Natural killer cell treated with Interleukin-12 subunit alpha and Interleukin-12 subunit beta and Interleukin-15 and Interleukin-18, amount 100 ng/mL, for 72 hours (primary cell): ENCODE data around the gene C11orf16. TPM values are rescaled to one million over a fixed set of nuclear protein-coding genes. Genes with fewer than 3 reads are reported as not detected.
"Not testable (repeated sequence)": the region's sequence is repeated elsewhere in the genome, so short reads cannot be mapped to it uniquely, and the experiment has no call there.

ENCODE experiments used
- ATAC-seq, 2 donors: fragments of 150-1000 bp; cut with Tn5 transposase in 1 of 2; sonication (Bioruptor Pico), chemical (Tn5 transposase) in 1 of 2; 2 replicates each; pipeline ENCODE4 v1.10.0; 2021
- DNase-seq: peaks from one replicate; pipeline ENCODE4 v3.0.0; 2022; ENCODE audit warnings: low spot score
- H3K27ac Mint-ChIP-seq, 2 donors: 1 replicate in 1 of 2; 2 replicates in 1 of 2; pipeline ENCODE4 v1.8.0; 2022; ENCODE audit warnings: mixed read lengths in 2 of 2, mild to moderate bottlenecking in 1 of 2, moderate library complexity in 1 of 2
- H3K27me3 Mint-ChIP-seq, 2 donors: 1 replicate in 1 of 2; 2 replicates in 1 of 2; pipeline ENCODE4 v1.8.0; 2022; ENCODE audit warnings: mixed read lengths in 2 of 2
- H3K36me3 Mint-ChIP-seq: one replicate; pipeline ENCODE4 v1.8.0; 2022; ENCODE audit warnings: mixed read lengths
- H3K4me1 Mint-ChIP-seq, 2 donors: 1 replicate in 1 of 2; 2 replicates in 1 of 2; pipeline ENCODE4 v1.8.0; 2022; ENCODE audit warnings: low read depth in 2 of 2, mixed read lengths in 2 of 2, mild to moderate bottlenecking in 1 of 2
- H3K4me3 Mint-ChIP-seq: one replicate; pipeline ENCODE4 v1.8.0; 2022; ENCODE audit warnings: mixed read lengths
- H3K9me3 Mint-ChIP-seq: 2 replicates; pipeline ENCODE4 v1.8.0; 2022; ENCODE audit warnings: mixed read lengths
- total RNA-seq, 2 donors: library from RNA; stranded (reverse); gene quantifications; one replicate each; pipeline ENCODE4 v1.2.3, GENCODE V29; 2022

C11orf16 gene
- total RNA-seq, 2 donors from 2014 or later = not detected

GRCh38 chr11:8891185-8891584, 41.6 kb downstream of the C11orf16 start:
- H3K9me3 Mint-ChIP-seq = not testable (repeated sequence)

DNA sequence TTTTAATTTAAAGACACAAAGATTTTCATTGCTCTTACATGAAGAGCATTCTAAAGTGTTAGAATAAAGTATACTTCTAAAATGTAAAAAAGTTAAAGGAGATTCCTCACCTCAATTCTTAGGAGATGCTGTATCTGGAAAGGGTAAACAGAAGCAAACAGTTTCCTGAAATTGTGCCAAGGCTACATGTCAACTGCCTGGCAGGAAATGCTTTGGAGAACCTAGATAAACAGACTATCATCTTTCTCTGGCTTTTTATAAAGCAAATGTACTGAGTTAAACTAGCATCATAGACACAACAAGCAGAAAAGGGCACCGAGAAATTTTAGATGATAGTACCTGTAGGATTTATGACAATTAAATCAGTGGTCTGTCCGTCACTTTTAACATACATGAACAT, 46.4 kb downstream of the C11orf16 start:
- ATAC-seq (no peak), DNase-seq (no peak)
- Mint-ChIP-seq H3K27me3 (peaks cover 20 to 34% of the 10 kb centered on the region in 2 donors), H3K9me3 (peaks cover 4% of the 10 kb centered on the region), H3K27ac (no peak overlapping the region), H3K4me3 (no peak overlapping the region), H3K4me1 (no peaks in the 10 kb centered on the region), H3K36me3 (no peaks in the 10 kb centered on the region)

More at GRCh38 chr11:8891185-8891584, 41.6 kb downstream of the C11orf16 start:
- H3K27me3 Mint-ChIP-seq = peaks cover 22 to 32% of the 10 kb centered on the region in 2 donors
- DNase-seq, H3K36me3 Mint-ChIP-seq, H3K27ac Mint-ChIP-seq, ATAC-seq, H3K4me1 Mint-ChIP-seq, H3K4me3 Mint-ChIP-seq: not testable (repeated sequence)

DNA sequence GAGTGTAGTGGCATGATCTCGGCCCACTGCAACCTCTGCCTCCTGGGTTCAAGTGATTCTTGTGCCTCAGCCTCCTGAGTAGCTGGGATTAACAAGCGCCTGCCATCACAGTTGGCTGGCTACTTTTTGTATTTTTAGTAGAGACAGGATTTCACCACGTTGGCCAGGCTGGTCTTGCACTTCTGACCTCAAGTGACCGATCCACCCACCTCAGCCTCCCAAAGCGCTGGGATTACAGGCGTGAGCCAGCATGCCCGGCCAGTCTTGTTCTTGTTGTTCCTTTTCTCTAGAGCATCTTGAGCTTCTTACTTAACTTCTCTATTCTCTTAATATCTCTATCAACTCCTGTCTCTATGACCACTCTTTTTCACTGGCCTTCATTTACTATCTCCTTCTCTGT, 51.2 kb downstream of the C11orf16 start:
- not testable (repeated sequence) for ATAC-seq, H3K4me3 Mint-ChIP-seq, H3K27ac Mint-ChIP-seq, H3K9me3 Mint-ChIP-seq, DNase-seq, H3K4me1 Mint-ChIP-seq, H3K36me3 Mint-ChIP-seq
- peaks cover 22 to 27% of the 10 kb centered on the region in 2 donors for H3K27me3 Mint-ChIP-seq

- Mint-ChIP-seq H3K27me3 (peaks cover 26 to 37% of the 10 kb centered on the region in 2 donors), H3K9me3 (no peaks in the 10 kb centered on the region), H3K27ac (no peak overlapping the region), H3K4me3 (no peak overlapping the region), H3K4me1 (no peaks in the 10 kb centered on the region), H3K36me3 (no peaks in the 10 kb centered on the region)
- ATAC-seq (no peak), DNase-seq (no peak)
Measured at GRCh38 chr11:8878771-8879170, 54.0 kb downstream of the C11orf16 start.

DNA sequence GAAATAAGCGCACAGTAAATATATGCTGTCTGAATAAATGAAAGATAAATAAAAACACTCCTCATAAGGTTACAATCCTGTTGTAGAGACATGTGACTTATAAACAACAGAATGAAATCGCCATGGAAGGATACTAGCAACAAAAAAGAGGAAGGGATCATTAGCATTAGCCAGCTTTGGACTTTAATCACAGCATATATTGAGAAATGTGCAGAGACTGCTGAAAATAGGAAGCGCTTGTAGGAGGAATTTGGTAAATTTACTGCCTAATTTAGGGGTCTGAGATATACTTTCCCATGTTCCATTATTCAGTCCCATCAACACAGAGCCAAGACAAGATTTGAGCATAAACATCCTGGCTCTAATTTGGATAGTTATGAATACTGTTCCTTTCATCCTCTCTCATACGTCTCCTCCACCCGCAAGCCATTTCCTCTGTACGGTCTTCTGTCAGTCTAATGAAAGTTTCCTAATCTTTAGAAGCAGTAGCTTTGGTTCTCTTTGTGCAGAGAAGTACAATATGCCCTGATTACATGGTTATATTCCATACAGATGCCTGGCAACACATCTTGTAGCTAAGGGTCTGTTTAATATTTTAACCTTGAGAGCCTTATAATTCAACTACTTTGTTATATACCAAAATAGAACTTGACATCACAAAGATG, 58.9 kb downstream of the C11orf16 start:
- H3K4me3 Mint-ChIP-seq = no peak overlapping the region
- DNase-seq = no peak
- H3K36me3 Mint-ChIP-seq = no peaks in the 10 kb centered on the region
- no peaks in the 10 kb centered on the region for H3K4me1 Mint-ChIP-seq
- H3K27me3 Mint-ChIP-seq = peaks cover 26 to 34% of the 10 kb centered on the region in 2 donors
- H3K9me3 Mint-ChIP-seq = no peaks in the 10 kb centered on the region
- ATAC-seq = peak in 1 of 2 donors; percentile 41
- no peak overlapping the region for H3K27ac Mint-ChIP-seq

DNA sequence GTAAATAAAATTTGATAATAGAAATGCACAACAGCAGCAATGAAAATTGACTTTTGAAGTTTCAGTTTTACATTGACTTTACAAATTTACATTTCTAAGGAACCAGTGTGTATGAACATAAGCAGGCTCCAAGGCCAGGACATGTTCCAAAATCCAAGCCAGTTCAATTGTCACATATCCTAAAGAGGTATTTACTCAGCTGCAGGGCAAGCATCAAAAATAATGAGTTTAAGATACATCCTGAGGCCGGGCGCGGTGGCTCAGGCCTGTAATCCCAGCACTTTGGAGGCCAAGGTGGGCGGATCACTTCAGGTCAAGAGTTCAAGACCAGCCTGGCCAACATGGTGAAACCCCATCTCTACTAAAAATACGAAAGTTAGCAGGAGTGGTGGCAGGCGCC, 60.8 kb downstream of the C11orf16 start:
- Mint-ChIP-seq H3K4me3 (no peak overlapping the region), H3K36me3 (no peaks in the 10 kb centered on the region), H3K27ac (no peak overlapping the region), H3K27me3 (peaks cover 27 to 37% of the 10 kb centered on the region in 2 donors), H3K9me3 (no peaks in the 10 kb centered on the region), H3K4me1 (no peaks in the 10 kb centered on the region)
- DNase-seq (no peak), ATAC-seq (no peak)

DNA sequence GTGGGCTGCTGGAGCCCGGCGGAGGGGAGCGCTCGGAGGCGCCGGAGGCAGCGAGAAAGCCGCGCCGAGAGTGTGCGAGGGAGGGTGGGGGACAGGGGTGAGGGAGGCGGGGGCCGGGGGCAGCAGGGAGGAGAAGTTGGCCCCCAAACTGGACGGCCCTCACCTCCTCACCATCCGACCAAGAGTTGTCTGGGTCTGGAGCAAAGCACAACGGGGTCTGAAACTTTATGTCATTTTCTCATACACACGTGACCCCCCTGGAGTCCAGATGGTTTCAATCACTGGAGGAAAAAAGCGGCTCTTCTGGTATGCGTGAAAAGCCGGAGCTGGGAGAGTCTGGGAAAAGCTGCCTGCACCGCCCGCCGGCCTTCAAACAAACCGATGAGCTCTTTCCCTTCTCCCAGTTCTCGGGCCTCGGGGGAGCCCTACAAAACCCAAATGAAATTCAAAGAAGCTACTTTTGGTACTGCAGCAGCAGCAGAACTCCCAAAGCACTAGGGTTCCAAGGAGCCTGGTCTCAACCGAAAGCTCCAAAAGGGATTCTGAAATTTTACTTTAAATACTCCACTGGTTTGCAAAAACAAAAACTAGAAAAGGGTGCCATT, 61.5 kb downstream of the C11orf16 start:
- peak in 1 of 2 donors; percentile 24 for ATAC-seq
- no peaks in the 10 kb centered on the region for H3K4me1 Mint-ChIP-seq
- H3K27ac Mint-ChIP-seq = no peak overlapping the region
- no peaks in the 10 kb centered on the region for H3K9me3 Mint-ChIP-seq
- no peaks in the 10 kb centered on the region for H3K36me3 Mint-ChIP-seq
- no peak overlapping the region for H3K4me3 Mint-ChIP-seq
- DNase-seq = no peak
- peaks cover 31 to 37% of the 10 kb centered on the region in 2 donors for H3K27me3 Mint-ChIP-seq

DNA sequence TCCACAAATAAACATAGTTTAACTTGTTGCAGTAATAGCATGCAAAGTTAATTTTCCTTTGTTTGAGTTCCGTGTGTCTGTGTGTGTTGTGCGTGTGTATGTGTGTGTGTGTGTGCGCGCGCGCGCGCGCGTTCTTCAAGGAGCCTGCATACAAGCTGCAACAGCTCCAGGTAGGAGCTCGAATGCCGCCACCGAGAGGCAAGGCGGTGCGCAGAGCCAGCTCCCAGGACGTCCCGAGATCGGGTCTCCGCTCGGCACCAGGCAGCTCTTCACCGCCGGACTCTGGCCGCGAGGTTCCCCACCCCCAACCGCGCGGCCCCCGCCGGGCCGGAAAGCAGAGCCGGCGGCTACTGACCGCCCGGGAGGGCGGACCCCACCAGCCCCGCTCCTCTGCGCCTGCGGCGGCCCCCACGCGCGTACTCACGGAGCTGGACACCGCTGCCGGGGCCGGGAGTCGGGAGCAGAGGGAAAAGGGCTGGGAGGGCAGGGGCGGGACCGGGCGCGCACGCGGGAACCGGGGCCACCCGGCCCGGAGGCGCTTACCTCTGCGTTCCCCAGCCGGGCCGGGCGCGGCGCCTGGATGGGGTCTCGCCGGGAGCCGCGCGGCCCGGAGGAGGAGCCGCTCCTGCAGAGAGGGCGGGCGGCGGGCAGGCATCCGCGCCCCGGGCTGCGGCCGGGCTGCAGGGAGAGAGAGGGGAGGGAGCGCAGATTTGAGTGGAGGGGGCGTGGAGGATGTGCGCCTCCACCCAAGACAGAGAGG, 62.2 kb downstream of the C11orf16 start:
- ATAC-seq (peak in 1 of 2 donors; percentile 48), DNase-seq (no peak)
- no peaks in the 10 kb centered on the region for H3K9me3 Mint-ChIP-seq
- no peak overlapping the region for H3K4me3 Mint-ChIP-seq
- H3K4me1 Mint-ChIP-seq = no peaks in the 10 kb centered on the region
- H3K27ac Mint-ChIP-seq = no peak overlapping the region
- no peaks in the 10 kb centered on the region for H3K36me3 Mint-ChIP-seq
- peaks cover 31 to 38% of the 10 kb centered on the region in 2 donors for H3K27me3 Mint-ChIP-seq

Other genes starting within 250 kb of the C11orf16 start
- gene AKIP1, start 21.8 kb downstream of the C11orf16 start, total RNA-seq = 10 to 100 TPM; 14.8 to 18.0 TPM
- not detected for gene ASCL3, start 10.1 kb upstream of the C11orf16 start, total RNA-seq
- gene TMEM9B, start 31.5 kb upstream of the C11orf16 start, total RNA-seq = 10 to 100 TPM; 24.1 to 42.7 TPM
- 1 to 10 TPM; 1.7 to 2.7 TPM for gene NRIP3, start 71.1 kb upstream of the C11orf16 start, total RNA-seq
- under 1 TPM in 1 of 2 donors, not detected in 1; 0.40 TPM for gene SCUBE2, start 158.7 kb upstream of the C11orf16 start, total RNA-seq